ENCODE data around the gene TBC1D22A. TPM values are rescaled to one million over a fixed set of nuclear protein-coding genes. Genes with fewer than 3 reads are reported as not detected.

The TBC1D22A gene
- total and polyA plus RNA-seq, 11 donors, result 9.4 to 30.7 (median 18.6) TPM

- H3K4me1 ChIP-seq, result peaks cover 0 to 18% (median 12%) of the 10 kb centered on the region in 12 donors
- H3K36me3 ChIP-seq, result peaks cover 0 to 86% (median 65%) of the 10 kb centered on the region in 9 donors
- no peak overlapping the region for H3K4me3 ChIP-seq
- no peaks in the 10 kb centered on the region for H3K9me3 ChIP-seq
- no peak overlapping the region for H3K27ac ChIP-seq
- TF ChIP-seq POLR2A (IDR thresholded peaks at IDR 0.05) (no peak), CTCF (IDR thresholded peaks at IDR 0.05) (no peak)
- ATAC-seq, result no peak
- H3K27me3 ChIP-seq, result no peaks in the 10 kb centered on the region
- intact Hi-C loops (cut with DNase I), result loop anchor here in 4 of 10 donors (5.0 to 10.0 kb wide), 4 partner anchors 35 to 1697 kb away; partner anchors contain the start of gene TBC1D22A (in 1 of the 4)
- WGBS, 4 donors, result 76 to 81% (median 79%) methylated on average over 17 of the region's 17 CpGs
- no peak for DNase-seq
These were observed 34.9 kb downstream of the TBC1D22A start for GRCh38 chr22:46797355-46797754.

GRCh38 chr22:46798041-46798365 lies 35.6 kb downstream of the TBC1D22A start:
- DNase-seq, result no peak
- peak overlapping the region in 1 of 12 donors; percentile 27 for H3K27ac ChIP-seq
- WGBS, 4 donors, result 92 to 95% (median 93%) methylated on average over 5 of the region's 5 CpGs
- peaks cover 0 to 12% (median 6%) of the 10 kb centered on the region in 12 donors for H3K4me1 ChIP-seq
- peaks cover 0 to 81% (median 62%) of the 10 kb centered on the region in 9 donors for H3K36me3 ChIP-seq
- H3K4me3 ChIP-seq, result no peak overlapping the region
- ATAC-seq, result no peak
- no peaks in the 10 kb centered on the region for H3K27me3 ChIP-seq
- intact Hi-C loops (cut with DNase I), result loop anchor here in 4 of 10 donors (5.0 to 10.0 kb wide), 4 partner anchors 36 to 1697 kb away; partner anchors contain the start of gene TBC1D22A (in 1 of the 4)
- no peaks in the 10 kb centered on the region for H3K9me3 ChIP-seq
- TF ChIP-seq POLR2A (IDR thresholded peaks at IDR 0.05), result no peak

- Histone ChIP-seq H3K9me3 (no peaks in the 10 kb centered on the region), H3K36me3 (peaks cover 0 to 74% (median 56%) of the 10 kb centered on the region in 9 donors), H3K4me1 (peaks cover 0 to 17% (median 11%) of the 10 kb centered on the region in 12 donors), H3K27me3 (no peaks in the 10 kb centered on the region), H3K4me3 (no peak overlapping the region), H3K27ac (peak overlapping the region in 1 of 12 donors; percentile 27)
- DNase-seq (peak; percentile 56 to 86 (median 71)), ATAC-seq (peak; percentile 35 to 86 (median 84))
- intact Hi-C loops (cut with DNase I), result loop anchor here in 4 of 10 donors (5.0 to 10.0 kb wide), 4 partner anchors 36 to 1696 kb away; partner anchors contain the start of gene TBC1D22A (in 1 of the 4)
- TF ChIP-seq POLR2A (IDR thresholded peaks at IDR 0.05) (no peak), CTCF (IDR thresholded peaks at IDR 0.05) (peak; percentile 85 to 94 (median 92))
- WGBS, 4 donors, result 35 to 43% (median 41%) methylated on average over 24 to 27 of the region's 27 CpGs
These were observed 36.2 kb downstream of the TBC1D22A start for GRCh38 chr22:46798366-46799350.

- H3K4me3 ChIP-seq, result no peak overlapping the region
- WGBS, 4 donors, result 85 to 95% (median 90%) methylated on average over 6 to 11 of the region's 11 CpGs
These were observed 37.2 kb downstream of the TBC1D22A start for GRCh38 chr22:46799626-46800025.

More at GRCh38 chr22:46799626-46800025, 37.2 kb downstream of the TBC1D22A start:
- intact Hi-C loops (cut with DNase I), result loop anchor here in 7 of 10 donors (5.0 to 10.0 kb wide), 5 partner anchors 37 to 1695 kb away; partner anchors contain the start of gene TBC1D22A (in 4 of the 7)
- H3K27ac ChIP-seq, result no peak overlapping the region
- H3K4me1 ChIP-seq, result peaks cover 0 to 18% (median 12%) of the 10 kb centered on the region in 12 donors
- H3K9me3 ChIP-seq, result no peaks in the 10 kb centered on the region
- DNase-seq, result no peak
- TF ChIP-seq CTCF (IDR thresholded peaks at IDR 0.05) (no peak), POLR2A (IDR thresholded peaks at IDR 0.05) (no peak)
- no peaks in the 10 kb centered on the region for H3K27me3 ChIP-seq
- ATAC-seq, result no peak
- peaks cover 0 to 73% (median 46%) of the 10 kb centered on the region in 9 donors for H3K36me3 ChIP-seq

Measured in heart left ventricle (tissue), 16 donors.